CD4-positive, alpha-beta T cell (primary cell): ENCODE results near the gene ZNF512. TPM values are rescaled to one million over a fixed set of nuclear protein-coding genes. Genes with fewer than 3 reads are reported as not detected.

ENCODE experiments used
- ATAC-seq: fragments of 200-7000 bp; cut with Tn5 transposase; one replicate; pipeline ENCODE4 v1.10.0; 2022; ENCODE audit warnings: mild to moderate bottlenecking; ENCODE audit not compliant: poor library complexity
- CTCF ChIA-PET: fragments of 350-600 bp; sonication (Branson Sonifier 250); formaldehyde crosslinking; loops from one replicate; lab custom pipeline; 2021; ENCODE audit warnings: antibody characterized with exemption, inconsistent platforms; lab: Charles Lee
- POLR2A ChIA-PET: fragments of 350-600 bp; sonication (Branson Sonifier 250); formaldehyde crosslinking; loops from one replicate; lab custom pipeline; 2021; ENCODE audit warnings: antibody characterized with exemption, inconsistent platforms; lab: Charles Lee
- DNase-seq, 14 experiments: peaks; one replicate each; pipeline ENCODE4 v3.0.0-alpha.2; 2013 to 2020; ENCODE audit warnings: mixed read lengths in 2 of 14
- H3K27ac ChIP-seq, 2 donors: one replicate each; pipeline versions ENCODE4 v1.5.1 to v1.7.0; 2013; ENCODE audit warnings: low read length in 2 of 2, low read depth in 1 of 2, mild to moderate bottlenecking in 1 of 2
- H3K27me3 ChIP-seq, 2 experiments: 1 replicate in 1 of 2; 2 replicates in 1 of 2; pipeline versions ENCODE4 v1.6.1 to v1.7.0; 2013; ENCODE audit warnings: low read length in 2 of 2, control low read depth in 1 of 2, mild to moderate bottlenecking in 1 of 2, moderate library complexity in 1 of 2; ENCODE audit not compliant: insufficient read depth in 2 of 2, control insufficient read depth in 1 of 2
- H3K36me3 ChIP-seq: one replicate; pipeline ENCODE4 v1.6.1; 2013; ENCODE audit warnings: low read length, control low read depth; ENCODE audit not compliant: insufficient read depth
- H3K4me1 ChIP-seq: one replicate; pipeline ENCODE4 v1.6.1; 2013; ENCODE audit warnings: low read length, control low read depth; ENCODE audit not compliant: insufficient read depth
- H3K4me3 ChIP-seq: one replicate; pipeline ENCODE4 v1.5.1; 2013; ENCODE audit warnings: mild to moderate bottlenecking, low read length, moderate library complexity
- H3K9me3 ChIP-seq, 2 experiments: 1 replicate in 1 of 2; 2 replicates in 1 of 2; pipeline versions ENCODE4 v1.6.1 to v1.7.0; 2013; ENCODE audit warnings: low read length in 2 of 2, mild to moderate bottlenecking in 2 of 2, control low read depth in 1 of 2, moderate library complexity in 1 of 2; ENCODE audit not compliant: control insufficient read depth in 1 of 2, insufficient read depth in 1 of 2
- H3K27ac Mint-ChIP-seq: one replicate; pipeline ENCODE4 v1.8.0; 2020; ENCODE audit warnings: mixed read lengths
- H3K27me3 Mint-ChIP-seq: one replicate; pipeline ENCODE4 v1.8.0; 2021; ENCODE audit warnings: mixed read lengths
- H3K36me3 Mint-ChIP-seq: one replicate; pipeline ENCODE4 v1.8.0; 2021; ENCODE audit warnings: low read depth, mixed read lengths
- H3K4me1 Mint-ChIP-seq: one replicate; pipeline ENCODE4 v1.8.0; 2021; ENCODE audit warnings: low read depth, mixed read lengths
- H3K4me3 Mint-ChIP-seq: one replicate; pipeline ENCODE4 v1.8.0; 2020; ENCODE audit warnings: mild to moderate bottlenecking, mixed read lengths
- H3K9me3 Mint-ChIP-seq: one replicate; pipeline ENCODE4 v1.8.0; 2020; ENCODE audit warnings: mixed read lengths
- intact Hi-C, 2 experiments: fragments of 100-400 bp; cut with DNase I in 1 of 2; cut with micrococcal nuclease in 1 of 2; formaldehyde crosslinking; loops; one replicate each; pipeline versions ENCODE4 v1.15.1 to v1.9.0; 2023 to 2025; cut with DNase I, micrococcal nuclease
- total RNA-seq, 174 experiments: library from RNA in 2 of 174; stranded (reverse) in 2 of 174; gene quantifications; one replicate each; pipeline ENCODE4 v1.2.3 and lab custom pipeline; 2021 to 2026
- TF ChIP-seq, protein P1 (sequence below): fragments of 200-600 bp; IDR thresholded peaks from one replicate; pipeline ENCODE4 v1.8.0; 2022; ENCODE audit warnings: antibody characterized with exemption, mild to moderate bottlenecking

The ZNF512 gene
- total RNA-seq, 2 experiments from 2014 or later, result 13.6 to 14.1 TPM

DNA sequence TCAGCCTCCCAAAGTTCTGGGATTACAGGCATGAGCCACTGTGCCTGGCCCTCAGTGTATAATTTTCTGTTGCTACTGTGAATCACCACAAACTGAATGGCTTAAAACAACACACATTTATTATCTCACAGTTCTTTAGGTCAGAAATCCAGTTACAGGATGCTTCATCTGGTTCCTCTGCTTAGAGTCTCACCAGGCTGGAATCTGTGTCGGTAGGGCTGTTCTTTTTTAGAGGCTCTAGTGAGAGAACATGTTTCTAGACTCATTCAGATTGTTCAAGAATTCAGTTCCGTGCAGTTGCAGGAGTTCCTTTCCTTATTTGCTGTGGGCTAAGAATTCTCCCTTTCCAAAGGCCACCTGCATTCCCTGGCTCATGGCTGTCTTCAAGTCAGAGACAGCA lies 23.8 kb downstream of the ZNF512 start:
- peaks cover 85% of the 10 kb centered on the region for H3K36me3 ChIP-seq
- H3K9me3 ChIP-seq, result no peaks in the 10 kb centered on the region
- ChIA-PET CTCF (no interaction called here), POLR2A (no interaction called here)
- Mint-ChIP-seq H3K4me1 (no peaks in the 10 kb centered on the region), H3K9me3 (no peaks in the 10 kb centered on the region), H3K27ac (no peak overlapping the region), H3K36me3 (peaks cover 85% of the 10 kb centered on the region), H3K27me3 (no peaks in the 10 kb centered on the region), H3K4me3 (no peak overlapping the region)
- H3K27ac ChIP-seq, result no peak overlapping the region
- no peak for ATAC-seq
- no peak for DNase-seq
- no peaks in the 10 kb centered on the region for H3K27me3 ChIP-seq
- TF ChIP-seq, protein P1, sequence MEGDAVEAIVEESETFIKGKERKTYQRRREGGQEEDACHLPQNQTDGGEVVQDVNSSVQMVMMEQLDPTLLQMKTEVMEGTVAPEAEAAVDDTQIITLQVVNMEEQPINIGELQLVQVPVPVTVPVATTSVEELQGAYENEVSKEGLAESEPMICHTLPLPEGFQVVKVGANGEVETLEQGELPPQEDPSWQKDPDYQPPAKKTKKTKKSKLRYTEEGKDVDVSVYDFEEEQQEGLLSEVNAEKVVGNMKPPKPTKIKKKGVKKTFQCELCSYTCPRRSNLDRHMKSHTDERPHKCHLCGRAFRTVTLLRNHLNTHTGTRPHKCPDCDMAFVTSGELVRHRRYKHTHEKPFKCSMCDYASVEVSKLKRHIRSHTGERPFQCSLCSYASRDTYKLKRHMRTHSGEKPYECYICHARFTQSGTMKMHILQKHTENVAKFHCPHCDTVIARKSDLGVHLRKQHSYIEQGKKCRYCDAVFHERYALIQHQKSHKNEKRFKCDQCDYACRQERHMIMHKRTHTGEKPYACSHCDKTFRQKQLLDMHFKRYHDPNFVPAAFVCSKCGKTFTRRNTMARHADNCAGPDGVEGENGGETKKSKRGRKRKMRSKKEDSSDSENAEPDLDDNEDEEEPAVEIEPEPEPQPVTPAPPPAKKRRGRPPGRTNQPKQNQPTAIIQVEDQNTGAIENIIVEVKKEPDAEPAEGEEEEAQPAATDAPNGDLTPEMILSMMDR, result no peak
- no peak overlapping the region for H3K4me3 ChIP-seq
- intact Hi-C loops, result no loop called here
- no peaks in the 10 kb centered on the region for H3K4me1 ChIP-seq

DNA sequence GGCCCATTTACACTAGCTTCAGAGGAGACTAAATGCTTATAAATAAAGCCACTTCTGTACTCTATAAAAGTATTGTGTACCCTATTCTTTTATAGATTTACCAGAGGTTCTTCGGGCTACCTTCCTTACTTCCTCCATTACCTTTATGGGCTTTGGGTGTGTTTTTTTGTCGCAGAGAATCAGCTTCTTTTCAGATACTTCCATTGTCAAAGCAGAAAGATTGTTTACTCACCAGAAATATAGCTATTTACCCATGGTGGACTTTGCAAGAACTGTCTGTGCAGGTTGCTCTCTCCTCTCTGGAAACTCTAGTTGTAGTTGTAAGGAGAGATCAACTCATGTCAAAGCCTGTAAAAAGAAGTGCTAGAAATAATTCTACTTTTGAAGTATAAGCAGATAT lies 31.1 kb downstream of the ZNF512 start:
- intact Hi-C loops, result no loop called here
- CTCF ChIA-PET, result no interaction called here
- Mint-ChIP-seq H3K27me3 (no peaks in the 10 kb centered on the region), H3K27ac (no peak overlapping the region), H3K4me3 (no peak overlapping the region), H3K4me1 (no peaks in the 10 kb centered on the region), H3K36me3 (peaks cover 85% of the 10 kb centered on the region), H3K9me3 (no peaks in the 10 kb centered on the region)
- TF ChIP-seq, protein P1, result no peak
- DNase-seq (no peak), ATAC-seq (no peak)
- POLR2A ChIA-PET, result interaction anchor here (1.0 kb wide), 1 partner anchor 27 kb away, joined by 3 read pairs; no protein-coding TSS in a partner anchor
- no peaks in the 10 kb centered on the region for H3K27me3 ChIP-seq
- H3K36me3 ChIP-seq, result peaks cover 87% of the 10 kb centered on the region
- H3K4me3 ChIP-seq, result no peak overlapping the region
- no peak overlapping the region for H3K27ac ChIP-seq
- H3K4me1 ChIP-seq, result no peaks in the 10 kb centered on the region
- H3K9me3 ChIP-seq, result no peaks in the 10 kb centered on the region

DNA sequence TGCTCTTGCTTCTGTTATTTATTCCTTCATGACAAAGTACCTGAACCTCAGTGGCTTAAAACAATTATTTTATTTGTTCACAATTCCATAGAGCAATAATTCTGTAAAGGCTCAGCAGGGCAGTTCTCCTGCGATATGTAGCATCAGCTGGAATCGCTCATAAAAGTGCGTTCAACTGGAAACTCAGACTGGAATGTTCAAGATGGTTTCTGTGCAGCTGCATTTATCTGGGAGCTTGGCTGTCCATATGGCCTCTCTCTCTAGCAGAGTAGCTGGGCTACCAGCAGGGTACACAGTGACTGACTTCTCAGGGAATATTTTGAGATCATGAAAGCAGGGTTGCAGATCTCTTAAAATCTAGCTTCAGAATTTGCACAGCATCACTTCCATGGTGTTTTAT lies 32.5 kb downstream of the ZNF512 start:
- intact Hi-C loops, result no loop called here
- H3K4me3 ChIP-seq, result no peak overlapping the region
- H3K27ac ChIP-seq, result no peak overlapping the region
- Mint-ChIP-seq H3K27ac (no peak overlapping the region), H3K27me3 (no peaks in the 10 kb centered on the region), H3K36me3 (peaks cover 86% of the 10 kb centered on the region), H3K4me1 (no peaks in the 10 kb centered on the region), H3K9me3 (no peaks in the 10 kb centered on the region), H3K4me3 (no peak overlapping the region)
- no peaks in the 10 kb centered on the region for H3K9me3 ChIP-seq
- H3K36me3 ChIP-seq, result peaks cover 85% of the 10 kb centered on the region
- ATAC-seq, result no peak
- H3K4me1 ChIP-seq, result no peaks in the 10 kb centered on the region
- POLR2A ChIA-PET, result no interaction called here
- DNase-seq, result no peak
- H3K27me3 ChIP-seq, result no peaks in the 10 kb centered on the region
- CTCF ChIA-PET, result interaction anchor here (1.2 kb wide), 1 partner anchor 10 kb away, joined by 3 read pairs; no protein-coding TSS in a partner anchor
- TF ChIP-seq, protein P1, result no peak
